ENCODE measurements around the gene GTF2B.
"Not testable (repeated sequence)": the region's sequence is repeated elsewhere in the genome, so short reads cannot be mapped to it uniquely, and the experiment has no call there.

The GTF2B gene

GRCh38 chr1:88883156-88883555 lies 8.2 kb downstream of the GTF2B start:
- DNase-seq (ENCODE audit: low spot score) = no peak

- DNase-seq (ENCODE audit: low spot score) = not testable (repeated sequence)
These were observed 10.7 kb downstream of the GTF2B start for GRCh38 chr1:88880717-88881116.

- no peak for DNase-seq (ENCODE audit: low spot score)
These were observed 12.6 kb downstream of the GTF2B start for GRCh38 chr1:88878731-88879130.

- no peak for DNase-seq (ENCODE audit: low spot score)
These were observed 13.5 kb downstream of the GTF2B start for GRCh38 chr1:88877911-88878310.

- DNase-seq (ENCODE audit: low spot score) = no peak
These were observed 14.0 kb downstream of the GTF2B start for GRCh38 chr1:88877382-88877825.

DNA sequence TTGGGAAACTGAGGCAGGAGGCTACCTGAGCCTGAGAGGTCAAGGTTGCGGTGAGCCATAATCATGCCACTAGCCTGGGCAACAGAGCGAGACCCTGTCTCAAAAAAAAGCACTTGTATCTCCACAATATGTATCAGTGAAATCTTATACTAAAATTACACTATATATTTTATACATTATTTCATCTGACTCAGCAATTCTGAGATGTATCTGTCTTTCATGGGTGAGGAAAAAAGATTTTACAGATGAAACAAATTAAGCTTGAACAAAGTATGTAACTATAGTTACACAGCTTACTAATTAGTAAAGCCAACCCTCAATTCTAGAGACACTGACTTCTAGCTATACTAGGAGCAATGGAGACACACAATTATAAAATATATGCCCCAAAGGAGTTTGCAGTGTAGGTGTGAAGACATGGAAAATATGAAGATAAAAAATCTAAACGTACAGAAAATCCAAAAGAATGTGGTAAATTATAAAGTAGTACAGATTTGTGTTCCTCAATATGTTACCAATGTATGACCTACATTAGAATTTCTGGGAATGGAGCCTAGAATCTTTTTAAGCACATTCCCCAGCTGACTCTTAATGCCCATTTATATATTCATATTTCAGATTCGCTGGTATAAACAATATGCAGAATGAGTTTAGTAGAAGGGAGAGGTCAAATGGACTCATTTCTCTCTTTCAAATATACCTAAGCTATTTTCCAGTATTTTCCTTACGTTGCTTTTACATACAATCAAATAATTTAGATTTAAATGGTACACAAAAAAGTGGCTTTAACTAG lies 14.6 kb downstream of the GTF2B start:
- no peak for DNase-seq (ENCODE audit: low spot score)

- DNase-seq (ENCODE audit: low spot score) = no peak
These were observed 15.8 kb downstream of the GTF2B start for GRCh38 chr1:88875595-88875994.

DNA sequence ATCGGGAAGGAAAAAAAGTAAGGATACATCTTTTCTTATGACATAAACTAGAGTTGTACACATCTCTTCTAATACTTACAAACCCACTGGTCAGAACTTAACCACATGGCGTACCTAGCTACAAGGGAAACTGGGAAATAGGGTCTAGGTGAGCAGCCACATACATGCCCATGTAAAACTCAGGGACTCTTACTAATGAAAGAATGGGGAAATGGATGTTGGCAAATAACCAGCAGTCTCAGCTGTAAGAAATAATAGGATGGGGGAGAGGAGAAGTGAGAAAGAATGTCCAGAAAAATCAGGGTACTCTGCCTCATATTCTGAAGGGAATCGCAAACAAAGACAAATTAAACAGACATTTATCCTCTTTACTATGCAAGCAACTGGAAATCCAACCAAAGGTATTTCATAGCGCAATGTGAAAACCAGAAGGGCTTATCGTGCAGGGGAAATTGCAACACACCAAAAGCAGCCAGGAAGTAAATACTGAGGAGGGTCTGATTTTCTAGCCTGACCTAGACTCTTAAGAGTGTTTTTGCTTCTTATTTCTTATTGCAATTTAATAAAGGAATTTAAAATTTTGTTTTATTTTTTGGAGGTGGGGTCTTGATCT lies 17.5 kb downstream of the GTF2B start:
- no peak for DNase-seq (ENCODE audit: low spot score)

- not testable (repeated sequence) for DNase-seq (ENCODE audit: low spot score)
These were observed 21.7 kb downstream of the GTF2B start for GRCh38 chr1:88869644-88870043.

GRCh38 chr1:88867743-88868521 lies 23.4 kb downstream of the GTF2B start:
- DNase-seq (ENCODE audit: low spot score) = no peak

- no peak for DNase-seq (ENCODE audit: low spot score)
These were observed 39.9 kb downstream of the GTF2B start for GRCh38 chr1:88851303-88852063.

DNA sequence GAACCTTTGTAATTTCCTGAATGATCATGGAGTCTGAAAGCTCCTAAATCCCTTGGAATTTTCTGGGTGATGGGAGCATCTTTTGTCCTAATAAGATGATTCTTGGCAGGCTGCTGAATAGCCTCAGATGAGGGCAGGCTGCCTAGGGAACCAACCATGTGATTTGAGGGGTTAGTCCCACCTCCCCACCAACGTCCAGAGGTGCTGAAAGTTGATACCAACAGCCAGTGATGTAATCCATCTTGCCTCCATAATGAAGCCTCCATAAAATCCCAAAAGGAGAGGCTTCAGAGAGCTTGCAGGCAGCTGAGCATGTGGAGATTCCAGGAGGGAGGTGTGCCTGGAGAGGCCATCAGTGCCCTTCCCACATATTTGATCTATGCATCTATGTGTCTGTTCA lies 43.7 kb downstream of the GTF2B start:
- no peak for DNase-seq (ENCODE audit: low spot score)

DNA sequence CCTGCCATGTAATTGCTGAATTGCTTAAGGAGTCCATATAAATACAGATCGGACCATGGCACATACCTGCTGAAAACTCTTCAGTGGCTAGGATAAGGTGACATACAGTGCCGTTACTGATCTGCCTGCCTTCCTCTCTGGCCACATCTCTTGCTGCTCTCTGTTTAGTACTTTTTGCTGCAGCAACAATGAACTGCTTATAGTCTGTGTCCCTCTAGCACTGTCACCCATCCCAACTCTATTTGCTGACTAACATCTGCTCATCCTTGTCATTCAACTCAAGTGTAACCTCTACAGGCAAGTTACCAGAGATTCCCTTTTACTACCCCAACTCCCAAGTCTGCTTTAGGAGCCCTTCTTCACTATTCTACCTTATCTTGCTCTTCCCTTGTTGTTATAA lies 65.6 kb downstream of the GTF2B start:
- DNase-seq (ENCODE audit: low spot score) = no peak

GRCh38 chr1:88819642-88820041 lies 71.7 kb downstream of the GTF2B start:
- DNase-seq (ENCODE audit: low spot score) = not testable (repeated sequence)

- no peak for DNase-seq (ENCODE audit: low spot score)
These were observed 77.9 kb downstream of the GTF2B start for GRCh38 chr1:88813471-88813870.

- no peak for DNase-seq (ENCODE audit: low spot score)
These were observed 79.0 kb downstream of the GTF2B start for GRCh38 chr1:88812366-88812765.

DNA sequence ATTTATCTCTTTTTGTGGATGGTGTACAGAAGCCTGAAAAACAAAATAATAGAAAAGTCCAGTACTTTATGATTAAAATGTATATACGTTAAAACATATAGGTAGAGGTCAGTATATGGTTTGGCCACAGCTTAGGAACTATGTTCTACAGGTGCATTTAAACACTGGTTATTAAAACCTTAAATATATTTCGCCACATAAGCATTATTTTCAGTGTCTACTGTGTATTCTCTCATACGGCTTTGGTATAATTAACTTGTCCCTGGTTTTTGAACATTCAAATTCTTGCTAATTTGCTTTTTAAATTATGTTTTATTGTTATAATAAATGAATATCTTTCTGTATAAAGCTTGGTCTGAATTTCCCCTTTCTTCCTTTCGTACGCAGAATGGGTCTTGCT lies 87.9 kb downstream of the GTF2B start:
- no peak for DNase-seq (ENCODE audit: low spot score)

DNA sequence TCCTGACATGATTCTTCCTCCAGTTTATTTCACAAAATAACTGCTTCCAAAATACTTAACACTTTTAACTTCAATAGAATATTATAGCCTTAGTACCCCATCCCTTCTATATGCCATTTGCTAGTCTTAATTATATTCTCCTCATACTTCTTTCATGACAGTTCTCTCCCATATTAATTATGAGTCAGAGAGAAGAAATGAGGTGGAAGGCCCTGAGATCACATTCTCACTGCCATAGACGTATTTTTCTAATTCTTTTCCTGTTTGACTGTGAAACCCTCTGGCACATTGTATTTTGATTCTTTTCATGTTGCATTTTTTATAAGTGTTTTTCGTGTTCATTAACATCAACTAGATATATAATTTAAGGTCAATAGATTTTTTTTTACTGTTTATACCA lies 88.4 kb downstream of the GTF2B start:
- no peak for DNase-seq (ENCODE audit: low spot score)

Measured in D341Med (cell line).